Panc1 (cell line): ENCODE results near the gene GPD1L. TPM values are rescaled to one million over a fixed set of nuclear protein-coding genes. Genes with fewer than 3 reads are reported as not detected.

ENCODE experiments used
- ATAC-seq: fragments of 200-7000 bp; cut with Tn5 transposase; 2 replicates; pipeline ENCODE4 v1.9.1; 2020; ENCODE audit warnings: mild to moderate bottlenecking, moderate library complexity
- BruUV-seq: library from RNA; stranded (reverse); fragments of 400-500 nt; replicated peaks from 2 replicates; lab custom pipeline; 2021; lab: Mats Ljungman, UMichigan
- CTCF ChIA-PET: fragments of 300-600 bp; sonication (Branson Sonifier 250); formaldehyde crosslinking; loops from one replicate; lab custom pipeline; 2022; ENCODE audit warnings: antibody characterized with exemption; lab: Charles Lee
- POLR2A ChIA-PET: fragments of 300-600 bp; sonication (Branson Sonifier 250); formaldehyde crosslinking; loops from one replicate; lab custom pipeline; 2022; ENCODE audit warnings: antibody characterized with exemption; lab: Charles Lee
- DNase-seq: peaks from one replicate; pipeline ENCODE4 v3.0.0-alpha.2; 2010; ENCODE audit warnings: low read depth, low spot score
- H3K27ac ChIP-seq: 2 replicates; pipeline ENCODE4 v1.5.1; 2011; ENCODE audit warnings: mild to moderate bottlenecking, low read length, inconsistent platforms
- H3K27me3 ChIP-seq: fragments of 200-500 bp; sonication (Bioruptor generic); 2 replicates; pipeline ENCODE4 v1.6.0; 2014; ENCODE audit warnings: low read length, inconsistent platforms; ENCODE audit not compliant: control insufficient read depth, insufficient read depth
- H3K36me3 ChIP-seq: fragments of 200-500 bp; sonication (Bioruptor generic); 2 replicates; pipeline ENCODE4 v1.5.1; 2014; ENCODE audit warnings: inconsistent platforms, mild to moderate bottlenecking, low read length, moderate library complexity; ENCODE audit not compliant: control insufficient read depth, insufficient read depth
- H3K4me1 ChIP-seq: 2 replicates; pipeline ENCODE4 v1.5.1; 2011; ENCODE audit warnings: inconsistent platforms, mild to moderate bottlenecking, low read length, moderate library complexity; ENCODE audit not compliant: control insufficient read depth, insufficient read depth
- H3K4me3 ChIP-seq, 2 experiments: 2 replicates each; pipeline ENCODE4 v1.5.1; 2011 to 2012; ENCODE audit warnings: low read depth in 2 of 2, low read length in 2 of 2, mild to moderate bottlenecking in 2 of 2, inconsistent platforms in 1 of 2, moderate library complexity in 1 of 2
- H3K9me3 ChIP-seq: fragments of 200-500 bp; sonication (Bioruptor generic); 2 replicates; pipeline ENCODE4 v1.5.1; 2014; ENCODE audit warnings: low read depth, mild to moderate bottlenecking, inconsistent platforms, low read length, moderate library complexity; ENCODE audit not compliant: control insufficient read depth, insufficient read depth
- POLR2AphosphoS5 ChIP-seq: IDR thresholded peaks from 2 replicates; pipeline ENCODE4 v1.6.1; 2012; ENCODE audit warnings: mild to moderate bottlenecking, low read depth, low read length, moderate library complexity
- SIN3A ChIP-seq: IDR thresholded peaks from 2 replicates; pipeline ENCODE4 v1.6.1; 2012; ENCODE audit warnings: low read depth, mild to moderate bottlenecking, low read length, moderate library complexity, borderline replicate concordance; ENCODE audit not compliant: insufficient read depth
- TCF7L2 ChIP-seq: IDR thresholded peaks from 2 replicates; pipeline ENCODE4 v1.6.1; 2011; ENCODE audit warnings: mild to moderate bottlenecking, low read depth, low read length, inconsistent platforms
- in situ Hi-C: cut with HindIII; loops from 2 replicates; pipeline ENCODE4 v1.10.0; 2016; ENCODE audit warnings: low sequenced_read_pairs, low pct_unique_long_range_greater_than_20kb
- intact Hi-C: fragments of 100-400 bp; cut with micrococcal nuclease; formaldehyde crosslinking; loops from one replicate; pipeline ENCODE4 v1.10.0; 2022; ENCODE audit not compliant: unreplicated experiment
- total RNA-seq: library from RNA; stranded (reverse); gene quantifications from one replicate; pipeline ENCODE4 v1.2.1, GENCODE V29; 2021; ENCODE audit not compliant: unreplicated experiment
- TF ChIP-seq, protein P1 (sequence below), 2 experiments: IDR thresholded peaks; 2 replicates each; pipeline ENCODE4 v1.6.1; 2011 to 2012; ENCODE audit warnings: low read depth in 2 of 2, control low read depth in 1 of 2, low read length in 1 of 2, mild to moderate bottlenecking in 1 of 2, moderate library complexity in 1 of 2; ENCODE audit not compliant: insufficient read depth in 1 of 2
- TF ChIP-seq, protein P2 (sequence below): fragments of 450-650 bp; IDR thresholded peaks from 2 replicates; pipeline ENCODE4 v1.5.1; 2017; ENCODE audit warnings: mild to moderate bottlenecking

The GPD1L gene
- total RNA-seq, 1 experiment from 2014 or later: 10.5 TPM

DNA sequence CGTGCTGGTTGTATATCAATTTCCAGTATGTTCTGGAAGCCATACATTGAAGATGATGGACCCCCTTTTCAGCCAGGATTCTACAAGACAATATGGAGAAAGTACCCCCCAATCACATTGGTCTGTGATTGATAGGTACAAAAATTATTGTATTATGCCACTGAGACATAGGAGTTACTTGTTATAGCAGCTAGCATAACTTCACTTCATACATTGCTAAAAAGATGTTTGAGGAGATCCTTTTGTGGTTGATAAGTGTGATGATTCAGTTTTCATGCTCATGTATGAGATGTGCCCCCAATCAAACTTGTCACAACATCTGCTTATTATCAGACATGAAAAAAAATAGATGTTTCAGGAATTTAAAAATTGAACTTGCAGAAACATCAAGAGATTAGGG is 66.0 kb downstream of the GPD1L start:
- Histone ChIP-seq H3K36me3 (no peaks in the 10 kb centered on the region), H3K27me3 (no peaks in the 10 kb centered on the region), H3K27ac (no peak overlapping the region), H3K4me1 (peaks cover under 1% of the 10 kb centered on the region), H3K4me3 (no peak overlapping the region), H3K9me3 (no peaks in the 10 kb centered on the region; the same call in 1 of the 2 replicates)
- ChIA-PET CTCF (interaction anchor here (0.6 kb wide), 1 partner anchor 13 kb away, joined by 3 read pairs; no protein-coding TSS in a partner anchor), POLR2A (no interaction called here)
- in situ Hi-C loops (no loop called here), intact Hi-C loops (loop anchor here (10.0 kb wide), 1 partner anchor 492 kb away; no protein-coding TSS in a partner anchor)
- no peak for ATAC-seq
- TF ChIP-seq, protein P1, sequence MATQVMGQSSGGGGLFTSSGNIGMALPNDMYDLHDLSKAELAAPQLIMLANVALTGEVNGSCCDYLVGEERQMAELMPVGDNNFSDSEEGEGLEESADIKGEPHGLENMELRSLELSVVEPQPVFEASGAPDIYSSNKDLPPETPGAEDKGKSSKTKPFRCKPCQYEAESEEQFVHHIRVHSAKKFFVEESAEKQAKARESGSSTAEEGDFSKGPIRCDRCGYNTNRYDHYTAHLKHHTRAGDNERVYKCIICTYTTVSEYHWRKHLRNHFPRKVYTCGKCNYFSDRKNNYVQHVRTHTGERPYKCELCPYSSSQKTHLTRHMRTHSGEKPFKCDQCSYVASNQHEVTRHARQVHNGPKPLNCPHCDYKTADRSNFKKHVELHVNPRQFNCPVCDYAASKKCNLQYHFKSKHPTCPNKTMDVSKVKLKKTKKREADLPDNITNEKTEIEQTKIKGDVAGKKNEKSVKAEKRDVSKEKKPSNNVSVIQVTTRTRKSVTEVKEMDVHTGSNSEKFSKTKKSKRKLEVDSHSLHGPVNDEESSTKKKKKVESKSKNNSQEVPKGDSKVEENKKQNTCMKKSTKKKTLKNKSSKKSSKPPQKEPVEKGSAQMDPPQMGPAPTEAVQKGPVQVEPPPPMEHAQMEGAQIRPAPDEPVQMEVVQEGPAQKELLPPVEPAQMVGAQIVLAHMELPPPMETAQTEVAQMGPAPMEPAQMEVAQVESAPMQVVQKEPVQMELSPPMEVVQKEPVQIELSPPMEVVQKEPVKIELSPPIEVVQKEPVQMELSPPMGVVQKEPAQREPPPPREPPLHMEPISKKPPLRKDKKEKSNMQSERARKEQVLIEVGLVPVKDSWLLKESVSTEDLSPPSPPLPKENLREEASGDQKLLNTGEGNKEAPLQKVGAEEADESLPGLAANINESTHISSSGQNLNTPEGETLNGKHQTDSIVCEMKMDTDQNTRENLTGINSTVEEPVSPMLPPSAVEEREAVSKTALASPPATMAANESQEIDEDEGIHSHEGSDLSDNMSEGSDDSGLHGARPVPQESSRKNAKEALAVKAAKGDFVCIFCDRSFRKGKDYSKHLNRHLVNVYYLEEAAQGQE (IDR thresholded peaks at IDR 0.05; ENCODE audit: insufficient read depth in 1 of 2, low read depth in 2 of 2, low read length in 1 of 2): no peak
- no peak for TF ChIP-seq SIN3A
- no peak for TF ChIP-seq POLR2AphosphoS5
- TF ChIP-seq, protein P2, sequence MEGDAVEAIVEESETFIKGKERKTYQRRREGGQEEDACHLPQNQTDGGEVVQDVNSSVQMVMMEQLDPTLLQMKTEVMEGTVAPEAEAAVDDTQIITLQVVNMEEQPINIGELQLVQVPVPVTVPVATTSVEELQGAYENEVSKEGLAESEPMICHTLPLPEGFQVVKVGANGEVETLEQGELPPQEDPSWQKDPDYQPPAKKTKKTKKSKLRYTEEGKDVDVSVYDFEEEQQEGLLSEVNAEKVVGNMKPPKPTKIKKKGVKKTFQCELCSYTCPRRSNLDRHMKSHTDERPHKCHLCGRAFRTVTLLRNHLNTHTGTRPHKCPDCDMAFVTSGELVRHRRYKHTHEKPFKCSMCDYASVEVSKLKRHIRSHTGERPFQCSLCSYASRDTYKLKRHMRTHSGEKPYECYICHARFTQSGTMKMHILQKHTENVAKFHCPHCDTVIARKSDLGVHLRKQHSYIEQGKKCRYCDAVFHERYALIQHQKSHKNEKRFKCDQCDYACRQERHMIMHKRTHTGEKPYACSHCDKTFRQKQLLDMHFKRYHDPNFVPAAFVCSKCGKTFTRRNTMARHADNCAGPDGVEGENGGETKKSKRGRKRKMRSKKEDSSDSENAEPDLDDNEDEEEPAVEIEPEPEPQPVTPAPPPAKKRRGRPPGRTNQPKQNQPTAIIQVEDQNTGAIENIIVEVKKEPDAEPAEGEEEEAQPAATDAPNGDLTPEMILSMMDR: no peak
- no peak for DNase-seq
- no TSS peak for BruUV-seq

DNA sequence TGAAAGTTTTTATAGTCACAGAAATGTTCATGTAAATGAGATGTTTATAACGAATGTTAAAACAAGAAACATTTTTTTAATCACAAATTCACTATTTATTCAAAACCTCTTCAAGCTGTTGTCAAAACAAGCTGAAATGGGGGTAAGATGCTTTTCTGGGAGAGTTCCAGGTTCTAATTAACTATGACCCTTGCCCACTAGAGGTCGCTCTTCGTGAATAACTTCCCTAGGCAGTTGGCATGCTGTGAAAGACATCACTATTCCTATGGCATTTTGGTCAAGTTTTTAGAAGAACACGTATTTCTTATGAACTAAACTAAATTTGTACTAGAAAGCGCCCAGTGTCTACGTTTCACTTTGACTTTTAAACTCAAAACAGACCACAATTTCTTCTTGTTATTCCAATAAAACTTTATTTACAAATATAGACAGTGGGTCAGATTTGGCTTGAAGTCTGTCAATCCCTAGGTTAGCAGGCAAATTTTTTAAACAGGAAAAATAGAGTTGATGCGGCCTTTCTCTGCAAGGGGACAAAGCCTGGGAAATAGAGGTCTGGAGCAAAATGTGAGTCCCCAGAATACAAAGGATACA is 69.3 kb downstream of the GPD1L start:
- no peak overlapping the region for H3K27ac ChIP-seq
- TF ChIP-seq POLR2AphosphoS5: no peak
- TF ChIP-seq, protein P2: peak; percentile 71
- no peak for TF ChIP-seq TCF7L2
- TF ChIP-seq, protein P1 (IDR thresholded peaks at IDR 0.05; ENCODE audit: insufficient read depth in 1 of 2, low read depth in 2 of 2, low read length in 1 of 2): no peak
- TF ChIP-seq SIN3A: no peak
- H3K36me3 ChIP-seq: no peaks in the 10 kb centered on the region
- H3K4me1 ChIP-seq: peaks cover 5% of the 10 kb centered on the region
- ATAC-seq: no peak
- in situ Hi-C loops (no loop called here), intact Hi-C loops (loop anchor here (5.0 to 10.0 kb wide), 3 partner anchors 167 to 489 kb away; no protein-coding TSS in a partner anchor)
- ChIA-PET POLR2A (no interaction called here), CTCF (no interaction called here)
- H3K9me3 ChIP-seq: no peaks in the 10 kb centered on the region; the same call in 1 of the 2 replicates
- BruUV-seq: no TSS peak
- H3K4me3 ChIP-seq: no peak overlapping the region
- peak; percentile 25 for DNase-seq
- H3K27me3 ChIP-seq: no peaks in the 10 kb centered on the region
